K562 (cell line): ENCODE measurements around the gene PEAR1. TPM values are rescaled to one million over a fixed set of nuclear protein-coding genes. Genes with fewer than 3 reads are reported as not detected.

Experiments
- ATAC-seq: fragments of 200-7000 bp; cut with Tn5 transposase; 3 replicates; pipeline ENCODE4 v1.9.1; 2020; ENCODE audit warnings: moderate library complexity
- BruUV-seq: library from RNA; stranded (reverse); fragments of 400-500 nt; replicated peaks from 2 replicates; lab custom pipeline; 2021; lab: Mats Ljungman, UMichigan
- CTCF ChIA-PET: fragments of 300-600 bp; formaldehyde crosslinking; extraction: SDS; loops from one replicate; lab custom pipeline; 2021; ENCODE audit warnings: low intra/inter-chr PET ratio; lab: Yijun Ruan, JAX
- POLR2A ChIA-PET: fragments of 300-600, 350-650 bp; sonication (Branson Sonifier 250); formaldehyde crosslinking; extraction: SDS; loops from one replicate; lab custom pipeline; 2021; ENCODE audit warnings: antibody characterized with exemption, inconsistent platforms; lab: Yijun Ruan, JAX
- DNase-seq, 4 experiments: peaks; one replicate each; pipeline versions ENCODE4 v3.0.0 to v3.0.0-alpha.2; 2011 to 2018; ENCODE audit warnings: low spot score in 3 of 4, mixed read lengths in 3 of 4; ENCODE audit errors: extremely low read depth in 1 of 4
- FAIRE-seq: peaks from 2 replicates; lab custom pipeline; 2011; peaks lifted over from hg19 to GRCh38; lab: Jason Lieb, UNC
- H2AFZ ChIP-seq: 2 replicates; pipeline ENCODE4 v1.6.0; 2011; ENCODE audit warnings: low read depth, low read length, control low read depth, inconsistent platforms
- H3K27ac ChIP-seq: fragments of 200-600 bp; 3 replicates; pipeline ENCODE4 v1.8.0; 2011; ENCODE audit warnings: low read depth, mild to moderate bottlenecking, control low read depth, inconsistent platforms, low read length, moderate library complexity, mixed read lengths; ENCODE audit errors: extremely low read depth
- H3K27me3 ChIP-seq, 2 experiments: fragments of 300-600 bp in 1 of 2; 2 replicates in 1 of 2; 3 replicates in 1 of 2; pipeline versions ENCODE4 v1.6.0 to v1.8.0; 2011; ENCODE audit warnings: inconsistent platforms in 2 of 2, low read length in 2 of 2, mild to moderate bottlenecking in 1 of 2, mixed read lengths in 1 of 2, moderate library complexity in 1 of 2; ENCODE audit not compliant: control insufficient read depth in 2 of 2, insufficient read depth in 2 of 2
- H3K36me3 ChIP-seq: fragments of 300-600 bp; 3 replicates; pipeline ENCODE4 v1.8.0; 2011; ENCODE audit warnings: mild to moderate bottlenecking, low read length, inconsistent platforms; ENCODE audit not compliant: control insufficient read depth, insufficient read depth
- H3K4me1 ChIP-seq, 2 experiments: fragments of 200-600 bp in 1 of 2; replicated peaks in 1 of 2; 2 replicates in 1 of 2; 3 replicates in 1 of 2; pipeline versions ENCODE4 v1.5.1 to v1.8.0; 2011; ENCODE audit warnings: inconsistent platforms in 2 of 2, low read length in 2 of 2, mild to moderate bottlenecking in 1 of 2, mixed read lengths in 1 of 2, moderate library complexity in 1 of 2; ENCODE audit not compliant: control insufficient read depth in 2 of 2, insufficient read depth in 2 of 2
- H3K4me2 ChIP-seq: 2 replicates; pipeline ENCODE4 v1.6.1; 2011; ENCODE audit warnings: low read length, control low read depth, inconsistent platforms, mixed read lengths; ENCODE audit not compliant: insufficient read depth
- H3K4me3 ChIP-seq: fragments of 200-600 bp; sonication (generic), shearing (Covaris generic); 2 replicates; pipeline ENCODE4 v1.5.1; 2016; ENCODE audit warnings: control low read depth, inconsistent platforms
- H3K79me2 ChIP-seq: fragments of 200-600 bp; 3 replicates; pipeline ENCODE4 v1.8.0; 2011; ENCODE audit warnings: low read length, inconsistent platforms; ENCODE audit not compliant: control insufficient read depth, insufficient read depth
- H3K9ac ChIP-seq, 2 experiments: 2 replicates each; pipeline versions ENCODE4 v1.6.0 to v1.6.1; 2011; ENCODE audit warnings: low read depth in 2 of 2, low read length in 2 of 2, control low read depth in 1 of 2, inconsistent platforms in 1 of 2, mild to moderate bottlenecking in 1 of 2, mixed read lengths in 1 of 2; ENCODE audit not compliant: insufficient read depth in 1 of 2
- H3K9me1 ChIP-seq: one replicate; pipeline ENCODE4 v1.6.0; 2011; ENCODE audit warnings: inconsistent platforms, mild to moderate bottlenecking, low read length, moderate library complexity; ENCODE audit not compliant: control insufficient read depth, insufficient read depth
- H3K9me3 ChIP-seq: replicated peaks from 2 replicates; pipeline ENCODE4 v1.5.1; 2011; ENCODE audit warnings: low read depth, low read length, inconsistent platforms; ENCODE audit not compliant: control insufficient read depth, insufficient read depth
- H4K20me1 ChIP-seq: replicated peaks from 2 replicates; pipeline ENCODE4 v1.6.1; 2011; ENCODE audit warnings: low read length, inconsistent platforms, mixed read lengths; ENCODE audit not compliant: control insufficient read depth, insufficient read depth
- EGR1 ChIP-seq: fragments of 450-650 bp; conservative IDR thresholded peaks from 2 replicates; pipeline ENCODE4 v1.6.1; 2017; ENCODE audit warnings: mild to moderate bottlenecking
- KHSRP ChIP-seq: fragments of 450-650 bp; IDR thresholded peaks from 2 replicates; pipeline ENCODE4 v1.6.1; 2017
- PHF21A ChIP-seq: fragments of 450-650 bp; IDR thresholded peaks from 2 replicates; pipeline ENCODE4 v1.6.1; 2017; ENCODE audit warnings: low read depth, borderline replicate concordance
- REST ChIP-seq, 2 experiments: fragments of 450-650 bp; formaldehyde crosslinking in 1 of 2; IDR thresholded peaks; 2 replicates each; pipeline versions ENCODE4 v1.4.0 to v1.6.1; 2014 to 2020; ENCODE audit warnings: mild to moderate bottlenecking in 2 of 2, borderline replicate concordance in 1 of 2, low read depth in 1 of 2
- RHOXF2B ChIP-seq: fragments of 250-450 bp; sonication (Bioruptor Pico); conservative IDR thresholded peaks from 2 replicates; pipeline ENCODE4 v1.5.1; 2021
- ZBTB33 ChIP-seq: sonication (generic); formaldehyde crosslinking; IDR thresholded peaks from 2 replicates; pipeline ENCODE4 v1.8.1; 2023; ENCODE audit warnings: mild to moderate bottlenecking, missing genetic modification reagents
- ZFP30 ChIP-seq: fragments of 250-450 bp; sonication (Bioruptor Pico); IDR thresholded peaks from 2 replicates; pipeline ENCODE4 v1.8.0; 2022; ENCODE audit warnings: moderate library complexity, mild to moderate bottlenecking, inconsistent platforms, borderline replicate concordance
- ZNF408 ChIP-seq: fragments of 250-450 bp; sonication (Bioruptor Pico); IDR thresholded peaks from 2 replicates; pipeline ENCODE4 v1.4.0; 2020; ENCODE audit warnings: low read depth, mild to moderate bottlenecking, moderate library complexity
- WGBS: fragments of 100-300 bp; shearing (Covaris generic); methylation state at CpG from one replicate; pipeline ENCODE4 v1.1.6; 2016; ENCODE audit warnings: low coverage, mixed read lengths; ENCODE audit not compliant: insufficient coverage; ENCODE audit errors: missing lambda C conversion rate; 5-methylcytosine and 5-hydroxymethylcytosine counted together
- in situ Hi-C: fragments of 300-500 bp; cut with MboI; formaldehyde crosslinking; loops from 4 replicates; pipeline ENCODE4 v1.15.0; 2018; ENCODE audit warnings: inconsistent platforms, mixed read lengths
- intact Hi-C: fragments of 100-400 bp; cut with micrococcal nuclease; formaldehyde crosslinking; loops from 2 replicates; pipeline ENCODE4 v1.14.2; 2022
- polyA plus RNA-seq, 8 experiments: library from polyadenylated mRNA; depleted of rRNA in 4 of 8; stranded (reverse) in 5 of 8; unstranded in 3 of 8; fragments of >200 nt; fragmentation: Nextera tagmentation in 2 of 8; fragmentation: Illumina TruSeq in 1 of 8; extraction: Ambion mirVana in 2 of 8; extraction: Trizol in 1 of 8; gene quantifications; 2 replicates each; pipeline versions ENCODE4 v1.2.1 to v1.2.3, GENCODE V29; 2011 to 2014; ENCODE audit warnings: inconsistent platforms in 1 of 8, missing spikeins in 1 of 8
- total RNA-seq, 7 experiments: library from RNA; depleted of rRNA in 6 of 7; stranded (reverse); fragments of >200 nt in 6 of 7; fragmentation: Illumina TruSeq in 2 of 7; extraction: Trizol in 2 of 7; gene quantifications; 2 replicates each; pipeline versions ENCODE4 v1.2.1 to v1.2.3, GENCODE V29; 2011 to 2021; ENCODE audit warnings: low replicate concordance in 1 of 7

PEAR1 gene
- total and polyA plus RNA-seq, 9 of the 15 experiments (the other 6 are each of a cell fraction or from before 2014, with no cell fraction given): 0.87 to 13.9 (median 6.1) TPM

- Histone ChIP-seq H3K4me3 (no peak overlapping the region), H3K27me3 (0 out of 5 replicates have a peak, but pooled peaks cover 0 to 13% of the 10 kb centered on the region in 2 experiments)
- POLR2A ChIA-PET: interaction anchor here (1.1 kb wide), 1 partner anchor 14 kb away, joined by 4 read pairs; no protein-coding TSS in a partner anchor
- no peak for FAIRE-seq
- in situ Hi-C loops: no loop called here
- TF ChIP-seq KHSRP (no peak), EGR1 (peak; percentile 29; the same call in 1 of the 2 replicates), RHOXF2B (CRISPR knock-in tag) (no peak), ZBTB33 (CRISPR knock-in tag) (peak; percentile 96), REST (IDR thresholded peaks at IDR 0.05; ENCODE audit: borderline replicate concordance) (no peak), REST (CRISPR knock-in tag; IDR thresholded peaks at IDR 0.05; ENCODE audit: low read depth) (no peak), ZNF408 (CRISPR knock-in tag) (no peak), ZFP30 (no peak), PHF21A (no peak)
- TF ChIP-seq, all 486 proteins: peak for 2
- Histone ChIP-seq H4K20me1 (no peaks in the 10 kb centered on the region), H3K9me1 (no peaks in the 10 kb centered on the region), H3K4me1 (peaks cover 9 to 26% of the 10 kb centered on the region in 2 experiments; a peak in 4 of 5 replicates), H2AFZ (0 out of 2 replicates have a peak overlapping the region, but pooled peaks have one; percentile 73), H3K9ac (peak overlapping the region in 1 of 2 experiments; percentile 60; a peak in 1 of 4 replicates), H3K79me2 (no peaks in the 10 kb centered on the region), H3K4me2 (no peak overlapping the region), H3K27ac (no peak overlapping the region), H3K9me3 (no peaks in the 10 kb centered on the region), H3K36me3 (no peaks in the 10 kb centered on the region)
- DNase-seq: peak; percentile 34 to 89 (median 76)
- peak; percentile 59 for ATAC-seq
- 59% methylated on average over 33 of the region's 69 CpGs for WGBS
- no TSS peak for BruUV-seq
- CTCF ChIA-PET: no interaction called here
- intact Hi-C loops: no loop called here
These were observed 48.2 kb upstream of the PEAR1 start for GRCh38 chr1:156845055-156845952.
